Breast epithelium (tissue), 3 donors: Measurements from ENCODE around the gene ZNF205.

Experiments used
- CTCF ChIP-seq, 3 donors: fragments of 450-650 bp; IDR thresholded peaks; one replicate each; pipeline ENCODE4 v1.5.1; 2016 to 2017; ENCODE audit warnings: antibody characterized with exemption in 3 of 3, mild to moderate bottlenecking in 3 of 3, moderate library complexity in 3 of 3
- POLR2A ChIP-seq: fragments of 450-650 bp; IDR thresholded peaks from one replicate; pipeline ENCODE4 v1.6.1; 2016; ENCODE audit warnings: antibody characterized with exemption, mild to moderate bottlenecking, moderate library complexity

- TF ChIP-seq POLR2A (no peak), CTCF (IDR thresholded peaks at IDR 0.05) (no peak)
These were observed 35.3 kb downstream of the ZNF205 start for GRCh38 chr16:3147757-3148104.
